ENCODE results near the gene ALDH3A2.

DNA sequence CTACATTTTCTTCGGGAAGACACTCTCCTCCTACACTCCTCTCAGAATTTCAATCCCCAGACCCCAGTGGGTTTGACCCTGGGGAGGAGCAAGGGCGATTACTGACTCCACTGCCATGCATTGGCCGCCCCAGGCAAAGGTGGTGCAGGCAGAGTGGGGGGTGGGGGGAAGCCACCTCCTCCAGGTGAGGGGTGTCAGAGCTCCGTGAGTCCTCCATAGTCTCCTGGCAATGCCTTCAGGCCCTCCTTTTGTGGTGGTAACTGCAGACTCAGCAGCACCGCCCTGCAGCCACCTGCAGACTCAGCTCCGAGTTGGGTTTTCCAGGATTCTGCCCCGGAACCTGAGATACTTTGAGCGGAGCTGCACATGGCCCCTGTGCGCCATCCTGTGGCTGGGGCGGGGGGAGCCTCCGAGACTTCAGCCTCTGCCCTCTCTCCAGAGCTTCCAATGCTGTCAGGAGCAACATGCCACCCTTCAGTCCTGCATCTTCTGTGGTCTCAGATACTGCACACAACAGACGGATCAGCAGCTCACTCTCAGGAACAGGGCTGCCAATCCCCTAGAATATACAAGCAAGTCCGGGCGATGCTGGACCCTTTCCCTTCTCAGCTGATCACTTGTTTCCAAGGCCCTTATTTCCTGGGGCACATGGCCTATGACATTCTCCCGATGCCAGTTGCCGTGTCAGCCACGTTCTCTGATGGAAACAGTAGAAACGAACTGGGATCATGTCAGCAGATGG lies 70.2 kb downstream of the ALDH3A2 start:
- no peak for TF ChIP-seq EZH2phosphoT487 (IDR thresholded peaks at IDR 0.05; ENCODE audit: insufficient read depth, low read depth)
- no peak for TF ChIP-seq EZH2 (IDR thresholded peaks at IDR 0.05; ENCODE audit: insufficient read depth, poor library complexity, severe bottlenecking)

All from GM23248 (cell line).